GM23338 (cell line): ENCODE results near the gene LAD1. TPM values are rescaled to one million over a fixed set of nuclear protein-coding genes. Genes with fewer than 3 reads are reported as not detected.

Experiments used
- ATAC-seq: fragments of 200-7000 bp; cut with Tn5 transposase; 3 replicates; pipeline ENCODE4 v1.9.1; 2020
- DNase-seq: peaks from one replicate; pipeline ENCODE4 v3.0.0-alpha.2; 2015; ENCODE audit warnings: low spot score
- H2AFZ ChIP-seq: fragments of 200-600 bp; sonication (generic); 2 replicates; pipeline ENCODE4 v1.8.0; 2016; ENCODE audit warnings: antibody characterized with exemption, mild to moderate bottlenecking, moderate library complexity
- H3F3A ChIP-seq: fragments of 200-600 bp; sonication (generic); replicated peaks from 2 replicates; pipeline ENCODE4 v1.8.0; 2017; ENCODE audit warnings: antibody characterized with exemption, mixed run types, low read depth
- H3K27ac ChIP-seq: fragments of 200-600 bp; sonication (generic); 2 replicates; pipeline ENCODE4 v1.6.1; 2016; ENCODE audit warnings: low read depth
- H3K27me3 ChIP-seq: fragments of 200-600 bp; sonication (generic); 2 replicates; pipeline ENCODE4 v1.8.0; 2016; ENCODE audit warnings: mild to moderate bottlenecking, mixed run types, moderate library complexity; ENCODE audit not compliant: insufficient read depth
- H3K36me3 ChIP-seq: fragments of 200-600 bp; sonication (generic); 2 replicates; pipeline ENCODE4 v1.8.0; 2016; ENCODE audit warnings: mild to moderate bottlenecking; ENCODE audit not compliant: insufficient read depth
- H3K4me1 ChIP-seq: fragments of 200-600 bp; sonication (generic); 2 replicates; pipeline ENCODE4 v1.8.0; 2016; ENCODE audit warnings: mild to moderate bottlenecking, moderate library complexity; ENCODE audit not compliant: insufficient read depth
- H3K4me2 ChIP-seq: fragments of 200-600 bp; sonication (generic); 2 replicates; pipeline ENCODE4 v1.7.1; 2017; ENCODE audit warnings: mixed run types
- H3K4me3 ChIP-seq: fragments of 200-600 bp; sonication (generic); 2 replicates; pipeline ENCODE4 v1.6.1; 2016; ENCODE audit warnings: mixed run types
- H3K79me2 ChIP-seq: fragments of 200-600 bp; sonication (generic); replicated peaks from 2 replicates; pipeline ENCODE4 v1.8.0; 2017; ENCODE audit warnings: mild to moderate bottlenecking; ENCODE audit not compliant: insufficient read depth
- H3K9me2 ChIP-seq: fragments of 200-600 bp; sonication (generic); 2 replicates; pipeline ENCODE4 v1.8.0; 2017; ENCODE audit not compliant: insufficient read depth
- H4K20me1 ChIP-seq: fragments of 200-600 bp; sonication (generic); replicated peaks from 2 replicates; pipeline ENCODE4 v1.8.0; 2017; ENCODE audit warnings: mild to moderate bottlenecking; ENCODE audit not compliant: insufficient read depth
- H3K27ac Mint-ChIP-seq: 2 replicates; pipeline ENCODE4 v1.8.0; 2020; ENCODE audit warnings: inconsistent platforms, mild to moderate bottlenecking, moderate library complexity, mixed read lengths
- H3K27me3 Mint-ChIP-seq: 3 replicates; pipeline ENCODE4 v1.8.0; 2022; ENCODE audit warnings: low read depth, mild to moderate bottlenecking, moderate library complexity, mixed read lengths, inconsistent platforms; ENCODE audit not compliant: insufficient read depth, poor library complexity
- H3K36me3 Mint-ChIP-seq: 3 replicates; pipeline ENCODE4 v1.8.0; 2021; ENCODE audit warnings: low read depth, mild to moderate bottlenecking, inconsistent platforms, moderate library complexity, mixed read lengths
- H3K4me1 Mint-ChIP-seq: 3 replicates; pipeline ENCODE4 v1.8.0; 2020; ENCODE audit warnings: mild to moderate bottlenecking, inconsistent platforms, mixed read lengths
- H3K4me3 Mint-ChIP-seq: 3 replicates; pipeline ENCODE4 v1.8.0; 2021; ENCODE audit warnings: moderate library complexity, mild to moderate bottlenecking, inconsistent platforms, mixed read lengths
- H3K9me3 Mint-ChIP-seq: 3 replicates; pipeline ENCODE4 v1.8.0; 2020; ENCODE audit warnings: moderate library complexity, mild to moderate bottlenecking, inconsistent platforms, mixed read lengths
- CREB1 ChIP-seq: fragments of 250-450 bp; sonication (Bioruptor Pico); IDR thresholded peaks from 2 replicates; pipeline ENCODE4 v1.5.0; 2020; ENCODE audit warnings: low read depth, mild to moderate bottlenecking, moderate library complexity
- CTCF ChIP-seq, 2 experiments: fragments of 200-600 bp in 1 of 2; sonication (generic) in 1 of 2; conservative IDR thresholded peaks; 2 replicates each; pipeline versions ENCODE4 v1.5.1 to v1.6.1; 2016 to 2017; ENCODE audit warnings: antibody characterized with exemption in 2 of 2, low read depth in 2 of 2, mild to moderate bottlenecking in 2 of 2, moderate library complexity in 1 of 2
- EZH2 ChIP-seq: fragments of 200-600 bp; sonication (generic); IDR thresholded peaks from one replicate; pipeline ENCODE4 v1.8.0; 2017; ENCODE audit warnings: antibody characterized with exemption, mild to moderate bottlenecking, low read depth; ENCODE audit not compliant: unreplicated experiment
- NANOG ChIP-seq: IDR thresholded peaks from 2 replicates; pipeline ENCODE4 v1.6.1; 2016; ENCODE audit warnings: antibody characterized with exemption, borderline replicate concordance
- POLR2AphosphoS5 ChIP-seq: IDR thresholded peaks from 2 replicates; pipeline ENCODE4 v1.6.1; 2016; ENCODE audit warnings: antibody characterized with exemption, low read depth
- REST ChIP-seq: IDR thresholded peaks from one replicate; pipeline ENCODE4 v1.6.1; 2018; ENCODE audit warnings: antibody characterized with exemption; ENCODE audit not compliant: unreplicated experiment
- STAT1 ChIP-seq: IDR thresholded peaks from one replicate; pipeline ENCODE4 v1.6.1; 2016; ENCODE audit warnings: antibody characterized with exemption; ENCODE audit not compliant: unreplicated experiment
- ZNF331 ChIP-seq: fragments of 250-450 bp; sonication (Bioruptor Pico); IDR thresholded peaks from 2 replicates; pipeline ENCODE4 v1.5.0; 2020; ENCODE audit warnings: low read depth, mild to moderate bottlenecking, moderate library complexity
- ZNF462 ChIP-seq: fragments of 250-450 bp; sonication (Bioruptor Pico); IDR thresholded peaks from 2 replicates; pipeline ENCODE4 v1.5.0; 2020; ENCODE audit warnings: mild to moderate bottlenecking, moderate library complexity
- polyA plus RNA-seq: library from polyadenylated mRNA; unstranded; fragments of >200 nt; fragmentation: Nextera tagmentation; extraction: Ambion mirVana; gene quantifications from 2 replicates; pipeline ENCODE4 v1.2.1, GENCODE V29; 2016
- total RNA-seq: library from RNA; depleted of rRNA; stranded (reverse); fragments of >200 nt; shearing (Covaris generic); gene quantifications from 2 replicates; pipeline ENCODE4 v1.2.3, GENCODE V29; 2014

LAD1 gene
- total and polyA plus RNA-seq, 2 experiments from 2014 or later, result 17.6 to 18.9 TPM

- TF ChIP-seq REST, result no peak
These were observed 1.2 kb upstream of the LAD1 start (continued) for GRCh38 chr1:201400212-201400851.

GRCh38 chr1:201399352-201400126 is 415 bp upstream of the LAD1 start:
- Mint-ChIP-seq H3K4me3 (peak overlapping the region; percentile 73), H3K9me3 (no peaks in the 10 kb centered on the region), H3K27me3 (peaks cover 23% of the 10 kb centered on the region), H3K27ac (no peak overlapping the region), H3K4me1 (peaks cover 25% of the 10 kb centered on the region), H3K36me3 (no peaks in the 10 kb centered on the region)
- Histone ChIP-seq H3K9me2 (no peaks in the 10 kb centered on the region), H3K4me2 (peak overlapping the region; percentile 97), H4K20me1 (no peaks in the 10 kb centered on the region), H3K4me1 (peaks cover 20% of the 10 kb centered on the region), H3F3A (0 out of 2 replicates have a peak, but pooled peaks cover 5% of the 10 kb centered on the region), H3K79me2 (no peaks in the 10 kb centered on the region), H3K27me3 (peaks cover 28% of the 10 kb centered on the region), H3K36me3 (no peaks in the 10 kb centered on the region), H3K27ac (no peak overlapping the region), H3K4me3 (peak overlapping the region; percentile 81), H2AFZ (peak overlapping the region; percentile 97)
- ATAC-seq, result peak; percentile 76
- DNase-seq, result peak; percentile 77
- TF ChIP-seq POLR2AphosphoS5 (peak; percentile 66; the same call in 1 of the 2 replicates), ZNF331 (CRISPR knock-in tag) (no peak), NANOG (no peak), CREB1 (no peak), EZH2 (no peak), ZNF462 (CRISPR knock-in tag) (no peak), CTCF (conservative IDR thresholded peaks at IDR 0.05; ENCODE audit: low read depth in 2 of 2) (no peak), STAT1 (no peak)
